SU-DHL-6 (cell line): ENCODE measurements around the gene ZMYM4.

Experiments
- CTCF ChIP-seq: fragments of 200-600 bp; sonication (generic); IDR thresholded peaks from one replicate; pipeline ENCODE4 v1.5.1; 2017; ENCODE audit warnings: antibody characterized with exemption, mild to moderate bottlenecking, low read length, moderate library complexity; ENCODE audit not compliant: insufficient read depth, poor library complexity, severe bottlenecking
- EZH2phosphoT487 ChIP-seq: fragments of 200-600 bp; sonication (generic), shearing (Covaris generic); conservative IDR thresholded peaks from 2 replicates; pipeline ENCODE4 v1.6.1; 2018; ENCODE audit warnings: mild to moderate bottlenecking, antibody characterized with exemption, low read length, moderate library complexity, mixed read lengths

GRCh38 chr1:35305383-35305782 lies 36.9 kb downstream of the ZMYM4 start:
- TF ChIP-seq CTCF (no peak), EZH2phosphoT487 (no peak)
